ENCODE measurements around the gene SNRPA. TPM values are rescaled to one million over a fixed set of nuclear protein-coding genes. Genes with fewer than 3 reads are reported as not detected.
"Not testable (repeated sequence)": the region's sequence is repeated elsewhere in the genome, so short reads cannot be mapped to it uniquely, and the experiment has no call there.

The SNRPA gene
- polyA plus RNA-seq, 2 donors = 48.9 to 58.1 TPM

DNA sequence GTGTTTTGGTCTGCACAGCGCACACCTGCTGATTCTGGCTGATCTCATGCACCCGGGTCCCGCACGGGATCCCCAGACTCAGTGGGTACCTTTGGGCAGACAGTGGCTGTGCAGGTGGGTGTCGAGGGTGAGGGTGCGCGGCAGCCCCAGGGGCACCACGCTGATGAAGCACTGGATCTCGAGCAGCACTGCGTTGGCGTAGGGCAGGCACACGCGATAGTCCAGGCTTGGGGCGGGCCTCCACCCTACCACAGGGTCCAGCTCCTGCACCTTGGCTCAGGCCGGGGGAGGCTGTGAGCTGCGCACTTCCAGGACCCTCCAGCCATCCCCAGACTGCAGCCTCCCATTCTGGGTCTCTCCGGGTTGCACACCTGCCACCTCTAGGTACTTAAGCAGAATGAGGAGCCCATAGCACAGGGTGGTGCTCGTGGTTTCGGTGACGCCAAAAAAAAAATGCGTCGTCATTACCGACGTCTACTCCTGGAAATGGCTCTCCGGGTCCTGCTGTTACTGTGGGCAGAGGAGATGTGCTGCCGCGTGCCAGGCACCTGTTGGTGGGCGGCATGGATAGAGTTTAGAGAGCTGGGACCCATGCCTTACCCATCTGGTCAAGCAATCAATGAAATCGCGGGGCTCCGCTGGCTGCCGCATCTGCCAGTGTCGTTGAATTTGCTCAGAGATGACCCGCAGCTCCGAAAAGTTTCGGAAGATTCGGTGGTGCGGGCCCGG lies 58.5 kb downstream of the SNRPA start:
- peaks cover 0 to 28% of the 10 kb centered on the region in 2 donors for H3K36me3 ChIP-seq (ENCODE audit: control insufficient read depth in 2 of 2, insufficient read depth in 2 of 2, low read length in 1 of 2)
- peaks cover 7 to 34% of the 10 kb centered on the region in 2 donors for H3K4me1 ChIP-seq (ENCODE audit: control insufficient read depth in 2 of 2, insufficient read depth in 2 of 2, low read length in 1 of 2)
- H3K27me3 ChIP-seq (ENCODE audit: control insufficient read depth in 1 of 2, insufficient read depth in 2 of 2, low read length in 2 of 2) = no peaks in the 10 kb centered on the region
- H3K27ac ChIP-seq (ENCODE audit: low read depth in 2 of 2, low read length in 1 of 2) = peak overlapping the region in 1 of 2 donors; percentile 49
- no peak overlapping the region for H3K4me3 ChIP-seq (ENCODE audit: low read depth in 1 of 2, low read length in 2 of 2)
- 93 to 94% methylated on average over 38 to 39 of the region's 39 CpGs for WGBS, 2 donors
- no peaks in the 10 kb centered on the region for H3K9me3 ChIP-seq (ENCODE audit: control insufficient read depth in 2 of 2, insufficient read depth in 1 of 2, low read depth in 1 of 2, low read length in 1 of 2)

DNA sequence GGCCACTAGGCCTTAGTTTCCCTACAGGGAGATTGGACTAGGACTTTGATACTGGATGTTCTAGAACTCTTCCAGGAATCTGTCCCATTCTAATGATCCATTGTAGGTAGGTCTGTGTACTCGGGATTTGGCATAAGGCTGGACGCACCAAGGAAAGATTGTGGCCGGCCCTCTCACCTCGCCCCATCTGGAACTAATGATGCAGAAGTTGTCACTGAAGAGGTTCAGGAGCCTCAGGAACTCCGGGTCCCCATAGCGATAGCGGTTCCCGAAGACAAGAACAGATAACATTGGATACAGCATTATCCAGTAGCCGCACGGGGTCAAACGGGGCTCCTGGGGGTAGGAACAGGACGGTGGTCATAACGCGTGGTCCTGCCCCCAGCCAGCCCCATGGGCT lies 59.2 kb downstream of the SNRPA start:
- 60 to 74% methylated on average over 12 to 14 of the region's 14 CpGs for WGBS, 2 donors
- Histone ChIP-seq H3K27ac (ENCODE audit: low read depth in 2 of 2, low read length in 1 of 2) (peak overlapping the region; percentile 38 to 49), H3K9me3 (ENCODE audit: control insufficient read depth in 2 of 2, insufficient read depth in 1 of 2, low read depth in 1 of 2, low read length in 1 of 2) (no peaks in the 10 kb centered on the region), H3K4me1 (ENCODE audit: control insufficient read depth in 2 of 2, insufficient read depth in 2 of 2, low read length in 1 of 2) (peaks cover 7 to 27% of the 10 kb centered on the region in 2 donors), H3K27me3 (ENCODE audit: control insufficient read depth in 1 of 2, insufficient read depth in 2 of 2, low read length in 2 of 2) (no peaks in the 10 kb centered on the region), H3K4me3 (ENCODE audit: low read depth in 1 of 2, low read length in 2 of 2) (no peak overlapping the region), H3K36me3 (ENCODE audit: control insufficient read depth in 2 of 2, insufficient read depth in 2 of 2, low read length in 1 of 2) (peaks cover 0 to 26% of the 10 kb centered on the region in 2 donors)

DNA sequence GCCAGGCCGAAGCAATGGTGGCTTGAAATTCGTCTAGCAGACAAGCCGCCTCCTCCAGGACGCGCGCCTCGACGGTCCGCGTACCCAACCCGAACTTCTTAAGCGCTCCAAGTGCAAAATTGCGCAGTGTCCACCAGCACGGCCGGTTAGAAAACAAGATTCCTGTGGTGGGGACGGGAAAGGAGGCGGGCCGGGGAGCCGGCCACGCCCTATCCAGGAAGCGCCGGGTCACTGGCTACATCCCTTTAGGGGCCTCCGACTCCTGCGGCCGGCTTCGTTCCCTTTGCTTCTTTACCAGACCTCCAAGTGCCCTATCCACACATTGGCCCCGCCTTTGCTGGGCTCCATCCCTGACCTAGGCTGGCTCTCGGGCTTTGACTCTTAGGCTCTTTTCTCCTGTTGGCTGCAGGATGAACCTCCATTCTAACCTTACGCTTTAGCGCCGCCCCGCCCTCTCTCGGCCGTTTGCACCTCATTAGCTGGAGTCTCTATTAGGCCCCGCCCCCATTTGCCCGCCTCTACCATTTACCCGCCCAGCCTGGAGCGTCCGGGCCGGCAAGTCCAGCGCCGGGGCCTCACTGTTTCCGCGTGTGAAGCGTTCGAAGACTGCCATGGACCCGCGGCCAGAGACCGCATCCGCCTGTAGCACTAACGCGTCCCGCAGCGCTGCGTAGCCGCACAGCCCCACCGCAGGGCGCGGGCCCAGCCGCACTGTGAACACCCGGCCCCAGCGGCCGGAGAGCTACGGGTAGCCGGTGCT lies 59.8 kb downstream of the SNRPA start:
- Histone ChIP-seq H3K36me3 (ENCODE audit: control insufficient read depth in 2 of 2, insufficient read depth in 2 of 2, low read length in 1 of 2) (peaks cover 0 to 26% of the 10 kb centered on the region in 2 donors), H3K4me1 (ENCODE audit: control insufficient read depth in 2 of 2, insufficient read depth in 2 of 2, low read length in 1 of 2) (peaks cover 7 to 24% of the 10 kb centered on the region in 2 donors), H3K27ac (ENCODE audit: low read depth in 2 of 2, low read length in 1 of 2) (peak overlapping the region; percentile 78 to 88), H3K4me3 (ENCODE audit: low read depth in 1 of 2, low read length in 2 of 2) (peak overlapping the region; percentile 25 to 46)
- 6 to 19% methylated on average over 34 to 64 of the region's 65 CpGs for WGBS, 2 donors
- not testable (repeated sequence) for H3K9me3 ChIP-seq (ENCODE audit: control insufficient read depth in 2 of 2, insufficient read depth in 1 of 2, low read depth in 1 of 2, low read length in 1 of 2); H3K27me3 ChIP-seq (ENCODE audit: control insufficient read depth in 1 of 2, insufficient read depth in 2 of 2, low read length in 2 of 2)

DNA sequence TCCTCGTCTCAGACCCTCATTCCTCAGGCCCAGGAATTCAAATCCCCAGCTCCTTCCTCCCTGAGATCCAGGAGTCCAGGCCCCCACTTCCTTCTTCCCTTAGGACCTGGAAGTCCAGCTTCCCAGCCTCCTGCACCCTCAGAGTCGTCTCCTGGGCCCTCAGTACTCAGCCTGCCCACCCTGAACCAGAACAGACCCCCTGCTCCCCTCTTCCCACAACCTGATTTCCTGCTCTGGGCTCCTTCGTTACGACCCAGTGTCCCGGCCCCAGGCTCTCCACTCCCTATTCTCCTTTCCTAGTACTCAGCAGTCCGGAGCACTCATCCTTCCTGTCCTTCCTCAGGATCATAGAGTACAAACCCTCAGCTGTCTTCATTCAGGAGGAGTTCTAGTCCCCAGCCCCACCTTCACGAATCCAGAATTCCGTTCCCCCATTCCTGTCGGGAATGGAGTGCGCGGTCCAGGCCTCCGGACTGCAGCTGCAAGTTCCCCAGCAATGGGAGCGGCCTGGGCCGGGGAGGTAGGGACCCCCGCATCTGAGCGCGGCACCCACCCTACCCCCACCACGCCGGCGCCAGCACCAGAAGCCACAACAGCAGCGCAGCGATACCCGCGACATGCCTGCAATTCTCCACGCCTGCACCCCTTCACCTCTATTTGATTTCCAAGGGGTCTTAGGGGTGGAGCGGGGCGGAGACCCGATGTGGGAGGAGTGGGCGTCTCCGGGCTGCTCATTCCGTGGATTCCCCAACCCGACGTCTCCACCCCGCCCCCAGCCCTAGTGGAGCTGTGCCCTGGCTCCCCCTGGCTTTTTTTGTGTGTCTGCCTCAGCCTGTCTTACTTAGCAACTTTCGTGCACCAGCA lies 60.7 kb downstream of the SNRPA start:
- H3K4me3 ChIP-seq (ENCODE audit: low read depth in 1 of 2, low read length in 2 of 2) = peak overlapping the region; percentile 5 to 29
- no peaks in the 10 kb centered on the region for H3K27me3 ChIP-seq (ENCODE audit: control insufficient read depth in 1 of 2, insufficient read depth in 2 of 2, low read length in 2 of 2)
- peaks cover 4 to 20% of the 10 kb centered on the region in 2 donors for H3K4me1 ChIP-seq (ENCODE audit: control insufficient read depth in 2 of 2, insufficient read depth in 2 of 2, low read length in 1 of 2)
- 19 to 26% methylated on average over 35 of the region's 35 CpGs for WGBS, 2 donors
- H3K36me3 ChIP-seq (ENCODE audit: control insufficient read depth in 2 of 2, insufficient read depth in 2 of 2, low read length in 1 of 2) = peaks cover 0 to 26% of the 10 kb centered on the region in 2 donors
- H3K27ac ChIP-seq (ENCODE audit: low read depth in 2 of 2, low read length in 1 of 2) = peak overlapping the region; percentile 52
- no peaks in the 10 kb centered on the region for H3K9me3 ChIP-seq (ENCODE audit: control insufficient read depth in 2 of 2, insufficient read depth in 1 of 2, low read depth in 1 of 2, low read length in 1 of 2)

DNA sequence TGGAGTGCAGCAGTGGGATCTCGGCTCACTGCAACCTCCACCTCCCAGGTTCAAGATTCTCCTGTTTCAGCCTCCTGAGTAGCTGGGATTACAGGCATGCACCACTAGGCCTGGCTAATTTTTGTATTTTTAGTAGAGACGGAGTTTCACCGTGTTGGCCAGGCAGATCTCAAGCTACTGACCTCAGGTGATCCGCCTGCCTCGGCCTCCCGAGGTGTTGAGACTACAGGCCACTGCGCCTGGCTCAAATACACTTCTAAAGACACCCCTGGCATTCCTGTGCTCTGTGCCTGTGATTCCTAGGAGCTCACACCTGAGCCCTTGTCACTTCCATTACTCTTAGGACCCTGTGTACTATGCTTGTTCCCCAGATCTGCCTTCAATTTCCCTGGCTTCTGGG lies 61.6 kb downstream of the SNRPA start:
- not testable (repeated sequence) for H3K27ac ChIP-seq (ENCODE audit: low read depth in 2 of 2, low read length in 1 of 2); H3K4me3 ChIP-seq (ENCODE audit: low read depth in 1 of 2, low read length in 2 of 2); H3K9me3 ChIP-seq (ENCODE audit: control insufficient read depth in 2 of 2, insufficient read depth in 1 of 2, low read depth in 1 of 2, low read length in 1 of 2); H3K27me3 ChIP-seq (ENCODE audit: control insufficient read depth in 1 of 2, insufficient read depth in 2 of 2, low read length in 2 of 2)
- 81 to 83% methylated on average over 7 of the region's 7 CpGs for WGBS, 2 donors
- Histone ChIP-seq H3K36me3 (ENCODE audit: control insufficient read depth in 2 of 2, insufficient read depth in 2 of 2, low read length in 1 of 2) (peaks cover 0 to 19% of the 10 kb centered on the region in 2 donors), H3K4me1 (ENCODE audit: control insufficient read depth in 2 of 2, insufficient read depth in 2 of 2, low read length in 1 of 2) (peaks cover 3 to 16% of the 10 kb centered on the region in 2 donors)

DNA sequence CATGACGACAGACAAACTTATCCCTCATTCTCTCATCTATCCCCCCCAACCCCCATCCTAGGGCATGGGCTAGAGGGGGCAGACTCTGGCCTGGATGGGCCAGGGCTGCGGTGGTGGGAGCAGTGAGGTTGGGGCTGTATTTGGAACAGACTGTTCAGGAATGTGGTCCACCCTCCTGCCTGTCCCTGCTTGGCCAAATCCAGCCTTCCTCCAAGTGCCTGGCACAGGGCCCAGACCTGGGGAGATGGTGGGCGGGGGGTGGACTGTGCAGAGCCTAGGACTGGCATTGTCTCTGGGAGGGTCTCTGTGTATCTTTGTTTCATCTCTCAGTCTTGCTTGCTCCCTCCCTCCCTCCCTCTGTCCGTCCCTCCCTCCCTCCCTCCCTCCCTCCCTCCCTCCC lies 62.2 kb downstream of the SNRPA start:
- Histone ChIP-seq H3K36me3 (ENCODE audit: control insufficient read depth in 2 of 2, insufficient read depth in 2 of 2, low read length in 1 of 2) (peaks cover 0 to 13% of the 10 kb centered on the region in 2 donors), H3K27me3 (ENCODE audit: control insufficient read depth in 1 of 2, insufficient read depth in 2 of 2, low read length in 2 of 2) (no peaks in the 10 kb centered on the region), H3K4me1 (ENCODE audit: control insufficient read depth in 2 of 2, insufficient read depth in 2 of 2, low read length in 1 of 2) (peaks cover 0 to 16% of the 10 kb centered on the region in 2 donors), H3K27ac (ENCODE audit: low read depth in 2 of 2, low read length in 1 of 2) (no peak overlapping the region), H3K4me3 (ENCODE audit: low read depth in 1 of 2, low read length in 2 of 2) (no peak overlapping the region), H3K9me3 (ENCODE audit: control insufficient read depth in 2 of 2, insufficient read depth in 1 of 2, low read depth in 1 of 2, low read length in 1 of 2) (no peaks in the 10 kb centered on the region)
- WGBS, 2 donors = 18 to 31% methylated on average over 4 of the region's 4 CpGs

Other genes with a start within 250 kb of the SNRPA start
- gene SHKBP1, start 174.3 kb upstream of the SNRPA start, polyA plus RNA-seq = 10 to 100 TPM; 47.9 to 53.6 TPM
- 100 to 1,000 TPM in 1 of 2 donors, 10 to 100 TPM in 1; 69.9 to 117 TPM for gene LTBP4, start 149.8 kb upstream of the SNRPA start, polyA plus RNA-seq
- gene NUMBL, start 60.6 kb upstream of the SNRPA start, polyA plus RNA-seq = 10 to 100 TPM in 1 of 2 donors, 1 to 10 TPM in 1; 9.0 to 14.4 TPM
- 10 to 100 TPM; 18.4 to 27.2 TPM for gene COQ8B, start 34.3 kb upstream of the SNRPA start, polyA plus RNA-seq
- 100 to 1,000 TPM in 1 of 2 donors, 10 to 100 TPM in 1; 57.4 to 172 TPM for gene ITPKC, start 34.1 kb upstream of the SNRPA start, polyA plus RNA-seq
- 1 to 10 TPM; 3.1 to 6.8 TPM for gene ACTMAP, start 726 bp upstream of the SNRPA start, polyA plus RNA-seq
- gene MIA, start 24.3 kb downstream of the SNRPA start, polyA plus RNA-seq = 1 to 10 TPM in 1 of 2 donors, under 1 TPM in 1; 0.47 to 1.8 TPM
- gene RAB4B, start 27.0 kb downstream of the SNRPA start, polyA plus RNA-seq = 10 to 100 TPM; 30.9 to 41.8 TPM
- 10 to 100 TPM; 36.3 to 44.7 TPM for gene EGLN2, start 48.0 kb downstream of the SNRPA start, polyA plus RNA-seq
- gene CYP2A6, start 99.2 kb downstream of the SNRPA start, polyA plus RNA-seq = not detected
- under 1 TPM in 1 of 2 donors, not detected in 1; 0.20 TPM for gene CYP2A7, start 131.0 kb downstream of the SNRPA start, polyA plus RNA-seq
- not detected for gene CYP2B6, start 240.1 kb downstream of the SNRPA start, polyA plus RNA-seq